Measurements from ENCODE around the gene DTNB. TPM values are rescaled to one million over a fixed set of nuclear protein-coding genes. Genes with fewer than 3 reads are reported as not detected.

Gene DTNB
- total RNA-seq, 2 experiments from 2014 or later = 23.7 to 49.8 TPM

DNA sequence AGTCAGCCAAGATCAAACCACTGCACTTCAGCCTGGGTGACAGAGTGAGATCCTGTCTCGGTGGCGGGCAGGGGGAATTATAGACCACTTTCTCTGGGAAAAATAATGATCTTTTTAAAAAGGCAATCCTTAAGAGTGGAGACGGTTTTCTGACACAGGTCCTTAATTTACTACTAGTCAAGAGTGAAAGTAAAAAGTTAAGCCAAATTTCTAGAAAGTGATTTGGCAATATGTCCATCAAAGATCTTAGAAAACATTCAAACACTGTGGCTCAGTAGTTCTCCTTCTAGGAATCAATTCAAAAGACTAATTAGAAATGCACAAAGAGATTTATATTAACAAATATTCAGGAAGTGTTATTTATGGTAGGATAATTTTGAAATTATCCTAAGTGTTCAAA lies 183.2 kb downstream of the DTNB start:
- Mint-ChIP-seq H3K4me3 (no peak overlapping the region), H3K4me1 (peaks cover 17% of the 10 kb centered on the region), H3K9me3 (ENCODE audit: low read depth) (no peaks in the 10 kb centered on the region), H3K36me3 (no peaks in the 10 kb centered on the region), H3K27me3 (no peaks in the 10 kb centered on the region), H3K27ac (no peak overlapping the region)
- DNase-seq (no peak), ATAC-seq (no peak)
- CTCF ChIA-PET = interaction anchor here (0.8 kb wide), 1 partner anchor 11 kb away, joined by 3 read pairs; no protein-coding TSS in a partner anchor

DNA sequence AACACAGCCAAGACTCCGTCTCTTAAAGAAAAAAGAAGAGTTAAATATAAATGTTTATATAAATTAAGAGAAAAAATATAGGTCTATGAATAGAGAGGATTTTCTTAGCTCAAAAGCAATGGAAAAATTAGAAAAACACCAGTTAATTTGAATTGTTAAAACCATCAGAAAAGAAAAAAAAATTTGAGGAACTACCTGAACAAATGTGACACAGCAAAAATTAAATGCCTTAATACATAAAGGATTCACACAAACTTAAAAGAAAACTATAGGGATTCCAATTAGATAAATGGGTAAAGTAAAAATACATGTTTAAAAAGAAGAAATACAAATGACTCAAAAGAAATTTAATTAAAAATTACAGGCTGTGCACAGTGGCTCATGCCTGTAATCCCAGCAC lies 183.7 kb downstream of the DTNB start:
- peaks cover 17% of the 10 kb centered on the region for H3K4me1 Mint-ChIP-seq
- ATAC-seq = no peak
- DNase-seq = no peak
- no peaks in the 10 kb centered on the region for H3K36me3 Mint-ChIP-seq
- H3K4me3 Mint-ChIP-seq = no peak overlapping the region
- no peak overlapping the region for H3K27ac Mint-ChIP-seq
- no peaks in the 10 kb centered on the region for H3K9me3 Mint-ChIP-seq (ENCODE audit: low read depth)
- CTCF ChIA-PET = no interaction called here
- no peaks in the 10 kb centered on the region for H3K27me3 Mint-ChIP-seq

DNA sequence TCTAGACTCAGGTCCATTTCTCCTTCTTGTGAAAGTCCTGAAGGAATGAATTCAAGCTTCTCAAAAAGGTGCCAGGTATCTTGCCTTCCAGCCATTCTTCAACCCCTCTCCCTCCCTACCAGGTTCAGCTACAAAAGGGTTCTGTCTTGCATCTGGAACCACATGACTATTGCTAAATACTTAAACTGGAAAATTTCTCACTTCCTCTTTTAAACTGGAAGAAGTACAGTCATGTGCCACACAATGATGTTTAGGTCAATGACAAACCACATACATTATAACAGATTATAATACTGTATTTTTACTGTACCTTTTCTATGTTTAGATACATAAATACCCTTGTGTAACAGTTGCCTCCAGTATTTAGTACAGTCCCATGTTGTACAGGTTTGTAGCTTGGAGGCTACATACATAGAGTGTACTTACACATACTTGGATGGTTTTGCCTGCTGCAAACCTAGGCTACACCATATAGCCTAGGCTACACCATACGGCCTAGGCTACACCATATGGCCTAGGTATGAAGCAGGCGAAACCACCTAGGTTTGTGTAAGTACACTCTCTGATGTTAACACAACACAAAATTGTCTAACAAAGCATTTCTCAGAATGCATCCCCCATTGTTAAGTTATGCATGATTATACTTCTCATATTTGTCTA lies 189.6 kb downstream of the DTNB start:
- Mint-ChIP-seq H3K4me1 (peaks cover 7% of the 10 kb centered on the region), H3K27ac (no peak overlapping the region), H3K4me3 (no peak overlapping the region), H3K27me3 (no peaks in the 10 kb centered on the region), H3K36me3 (peaks cover 1% of the 10 kb centered on the region), H3K9me3 (ENCODE audit: low read depth) (no peaks in the 10 kb centered on the region)
- CTCF ChIA-PET = interaction anchor here (1.1 kb wide), 1 partner anchor 107 kb away, joined by 3 read pairs; no protein-coding TSS in a partner anchor
- DNase-seq = no peak
- peak; percentile 20 for ATAC-seq

DNA sequence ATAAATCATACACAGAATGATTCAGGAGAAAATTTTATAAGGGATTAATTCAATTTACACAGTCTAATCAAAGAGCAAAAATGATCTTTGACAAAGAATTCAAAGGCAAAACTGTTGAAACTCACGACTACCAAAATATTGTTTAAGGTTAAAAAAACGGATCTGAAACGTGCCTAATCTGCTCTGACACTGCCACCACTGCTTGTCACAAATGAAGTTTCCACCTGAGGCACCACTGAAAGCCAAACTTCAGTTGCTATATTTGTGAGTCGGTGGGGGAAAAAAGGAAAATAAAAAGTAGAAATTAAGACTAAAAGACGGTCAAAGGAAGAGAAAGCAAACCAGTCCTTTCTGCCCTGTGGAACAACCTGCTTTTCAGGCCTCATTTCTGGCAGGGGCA lies 191.0 kb downstream of the DTNB start:
- H3K9me3 Mint-ChIP-seq (ENCODE audit: low read depth) = no peaks in the 10 kb centered on the region
- H3K36me3 Mint-ChIP-seq = peaks cover 5% of the 10 kb centered on the region
- no peak for DNase-seq
- CTCF ChIA-PET = no interaction called here
- no peak overlapping the region for H3K27ac Mint-ChIP-seq
- no peaks in the 10 kb centered on the region for H3K27me3 Mint-ChIP-seq
- peaks cover 7% of the 10 kb centered on the region for H3K4me1 Mint-ChIP-seq
- ATAC-seq = no peak
- no peak overlapping the region for H3K4me3 Mint-ChIP-seq

DNA sequence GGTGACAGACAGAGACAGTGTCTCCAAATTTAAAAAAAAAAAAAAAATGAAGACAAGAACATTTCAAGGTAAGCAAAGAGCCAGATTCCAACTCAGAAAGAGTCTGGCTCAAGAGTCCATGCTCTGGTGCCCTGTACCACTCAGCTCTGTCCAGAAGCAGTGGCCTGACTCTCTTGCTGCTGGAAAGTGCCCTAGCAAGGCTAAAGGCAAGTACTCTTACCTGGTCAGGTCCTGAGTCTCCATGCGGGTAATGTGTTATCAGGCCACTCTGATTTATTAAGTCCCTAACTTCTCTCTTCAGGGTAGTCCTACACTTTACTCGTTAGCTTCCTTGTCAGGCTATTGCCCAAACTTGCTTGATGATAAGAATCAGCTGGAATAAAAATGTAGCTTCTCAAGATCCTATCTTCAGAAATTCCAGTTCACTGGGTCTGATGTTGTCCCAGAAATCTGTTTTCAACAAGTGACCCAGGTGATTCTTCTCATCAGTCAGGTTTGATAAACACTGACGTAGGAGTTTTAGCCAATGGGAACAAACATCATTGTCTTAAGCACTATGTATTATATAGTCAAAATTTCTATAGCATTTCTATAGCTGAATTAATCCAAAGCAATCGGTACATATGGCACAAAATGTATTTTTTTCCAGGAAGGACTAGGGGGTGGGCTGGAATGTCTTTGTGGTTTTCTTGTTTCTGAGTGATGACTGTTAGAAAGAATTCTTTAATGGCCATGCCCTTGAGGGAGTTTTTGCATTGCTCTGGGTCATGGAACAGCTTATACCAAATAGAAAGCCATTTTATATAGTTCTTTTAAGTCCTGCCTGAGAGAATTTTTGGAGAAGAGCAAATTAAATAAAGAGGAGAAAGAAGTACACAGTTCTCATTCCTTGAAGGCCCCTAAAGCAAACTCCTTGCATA lies 191.7 kb downstream of the DTNB start:
- H3K27me3 Mint-ChIP-seq = no peaks in the 10 kb centered on the region
- DNase-seq (no peak), ATAC-seq (no peak)
- H3K4me1 Mint-ChIP-seq = peaks cover 7% of the 10 kb centered on the region
- H3K9me3 Mint-ChIP-seq (ENCODE audit: low read depth) = no peaks in the 10 kb centered on the region
- H3K27ac Mint-ChIP-seq = no peak overlapping the region
- CTCF ChIA-PET = interaction anchor here (0.6 kb wide), 1 partner anchor 28 kb away, joined by 3 read pairs; no protein-coding TSS in a partner anchor
- peaks cover 5% of the 10 kb centered on the region for H3K36me3 Mint-ChIP-seq
- H3K4me3 Mint-ChIP-seq = no peak overlapping the region

DNA sequence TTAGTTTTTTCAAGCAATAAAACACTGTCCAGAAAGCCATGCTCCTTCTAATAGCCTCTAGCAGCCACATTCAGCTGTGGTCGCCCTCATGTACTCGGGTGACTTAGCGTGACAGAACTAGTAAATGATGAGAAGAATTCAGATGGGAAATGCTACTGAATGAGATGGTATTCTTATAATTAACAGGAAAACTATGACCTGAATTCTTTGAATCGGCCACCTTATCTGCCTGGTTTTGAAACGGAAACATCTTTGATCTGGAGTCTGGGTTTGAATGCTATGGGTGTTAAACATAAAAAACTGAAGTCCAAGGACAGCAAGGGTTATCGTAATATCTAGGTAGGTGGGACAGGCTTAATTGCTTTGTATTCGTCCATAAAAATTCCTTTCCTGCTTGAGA lies 192.8 kb downstream of the DTNB start:
- ATAC-seq (no peak), DNase-seq (no peak)
- no peaks in the 10 kb centered on the region for H3K27me3 Mint-ChIP-seq
- H3K9me3 Mint-ChIP-seq (ENCODE audit: low read depth) = peaks cover 2% of the 10 kb centered on the region
- no peak overlapping the region for H3K27ac Mint-ChIP-seq
- peaks cover 11% of the 10 kb centered on the region for H3K36me3 Mint-ChIP-seq
- H3K4me3 Mint-ChIP-seq = no peak overlapping the region
- H3K4me1 Mint-ChIP-seq = peaks cover 7% of the 10 kb centered on the region
- CTCF ChIA-PET = no interaction called here

DNA sequence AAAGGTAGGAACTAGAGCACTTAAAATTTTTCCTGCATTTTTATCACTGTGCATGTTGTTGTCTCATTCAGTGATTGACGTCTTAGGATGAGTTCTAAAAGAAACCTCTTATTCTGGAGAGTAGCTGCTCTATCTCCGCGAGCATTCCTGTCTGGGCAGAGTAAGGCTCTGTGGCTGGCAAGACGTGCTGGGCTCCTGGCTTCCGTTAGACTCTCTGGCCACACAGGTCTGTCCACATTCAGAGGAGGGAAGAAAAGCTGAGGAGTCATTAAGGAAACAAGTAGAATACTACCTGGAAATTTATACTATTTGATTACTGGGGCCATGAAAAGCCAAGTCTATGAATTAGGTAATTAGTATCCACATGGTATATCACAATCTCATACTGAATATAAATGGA lies 193.6 kb downstream of the DTNB start:
- Mint-ChIP-seq H3K27ac (no peak overlapping the region), H3K4me1 (peaks cover 7% of the 10 kb centered on the region), H3K36me3 (peaks cover 18% of the 10 kb centered on the region), H3K4me3 (no peak overlapping the region), H3K9me3 (ENCODE audit: low read depth) (peaks cover 6% of the 10 kb centered on the region), H3K27me3 (no peaks in the 10 kb centered on the region)
- DNase-seq (no peak), ATAC-seq (no peak)
- CTCF ChIA-PET = no interaction called here

DNA sequence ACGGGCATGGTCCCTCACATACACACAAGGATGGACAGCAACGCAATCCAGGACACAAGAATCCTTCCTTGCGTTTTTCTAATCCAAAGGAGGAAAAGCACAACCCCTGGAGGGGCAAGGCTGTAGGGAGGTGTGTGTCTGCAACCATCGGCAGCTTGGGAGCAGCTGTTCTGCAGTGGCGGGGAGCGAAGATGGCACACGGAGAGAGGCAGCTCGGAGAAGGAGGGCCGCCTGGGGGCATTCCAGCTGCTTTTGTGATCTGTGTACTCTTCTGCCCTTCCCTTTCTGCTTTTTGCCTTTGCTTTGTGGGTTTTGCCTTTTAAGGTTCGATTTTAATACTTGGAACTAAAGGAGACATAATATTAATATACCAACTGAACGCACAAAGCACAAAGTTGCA lies 194.6 kb downstream of the DTNB start:
- no peak for ATAC-seq
- Mint-ChIP-seq H3K4me3 (no peak overlapping the region), H3K4me1 (peaks cover 7% of the 10 kb centered on the region), H3K27ac (no peak overlapping the region), H3K9me3 (ENCODE audit: low read depth) (peaks cover 6% of the 10 kb centered on the region), H3K36me3 (peaks cover 19% of the 10 kb centered on the region), H3K27me3 (no peaks in the 10 kb centered on the region)
- DNase-seq = no peak
- CTCF ChIA-PET = interaction anchor here (0.9 kb wide), 1 partner anchor 12 kb away, joined by 3 read pairs; no protein-coding TSS in a partner anchor

DNA sequence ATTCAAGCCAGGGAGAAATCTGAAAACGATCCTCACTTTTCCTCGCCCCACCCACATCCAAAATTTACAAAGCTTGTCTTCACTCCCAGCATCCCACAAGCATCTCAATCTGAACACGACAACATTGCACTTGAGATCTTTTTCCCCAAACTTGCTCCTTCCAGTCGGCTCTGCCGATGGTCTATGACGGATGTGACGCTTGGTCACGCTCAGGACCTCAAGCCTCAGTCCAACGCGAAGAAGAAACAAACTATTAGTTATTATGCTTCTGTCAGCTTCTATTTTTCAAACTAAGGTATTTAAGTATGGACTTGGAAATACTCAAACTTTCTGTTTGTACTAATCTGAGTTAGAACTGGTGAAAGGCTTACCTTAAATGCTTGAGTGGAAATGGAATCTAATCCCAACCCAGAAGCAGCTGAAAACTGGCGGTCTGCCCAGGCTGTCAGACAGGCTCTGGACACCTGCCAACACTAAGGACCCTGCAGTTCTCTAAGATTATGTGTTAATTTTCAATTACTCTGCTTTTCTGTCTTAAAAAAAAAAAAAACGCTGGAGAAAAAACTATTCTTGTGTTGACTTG lies 199.5 kb downstream of the DTNB start:
- Mint-ChIP-seq H3K27ac (no peak overlapping the region), H3K4me1 (no peaks in the 10 kb centered on the region), H3K4me3 (no peak overlapping the region), H3K27me3 (no peaks in the 10 kb centered on the region), H3K36me3 (peaks cover 22% of the 10 kb centered on the region), H3K9me3 (ENCODE audit: low read depth) (peaks cover 6% of the 10 kb centered on the region)
- ATAC-seq (no peak), DNase-seq (no peak)
- CTCF ChIA-PET = no interaction called here

DNA sequence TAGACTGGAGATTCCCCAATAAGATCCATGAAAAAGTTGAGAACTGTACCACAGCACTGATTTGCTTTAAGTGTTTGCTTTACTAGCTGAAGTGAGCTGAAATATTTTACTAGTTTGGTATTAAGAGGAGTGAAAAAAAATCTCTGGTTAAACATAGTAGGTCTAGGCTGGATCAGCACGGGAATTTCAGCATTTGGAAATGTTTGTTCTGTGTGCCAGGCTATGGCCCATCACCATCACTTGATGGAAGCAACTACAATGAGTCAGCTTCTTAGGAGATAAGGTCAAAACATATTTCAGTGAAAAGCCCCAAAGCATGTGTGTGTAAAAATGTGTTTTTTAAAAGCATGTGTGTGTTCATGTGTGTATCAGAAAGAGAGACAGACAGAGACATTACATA lies 200.2 kb downstream of the DTNB start:
- Mint-ChIP-seq H3K36me3 (peaks cover 21% of the 10 kb centered on the region), H3K9me3 (ENCODE audit: low read depth) (peaks cover 6% of the 10 kb centered on the region), H3K4me1 (no peaks in the 10 kb centered on the region), H3K27me3 (no peaks in the 10 kb centered on the region), H3K27ac (no peak overlapping the region), H3K4me3 (no peak overlapping the region)
- ATAC-seq (no peak), DNase-seq (no peak)
- CTCF ChIA-PET = no interaction called here

DNA sequence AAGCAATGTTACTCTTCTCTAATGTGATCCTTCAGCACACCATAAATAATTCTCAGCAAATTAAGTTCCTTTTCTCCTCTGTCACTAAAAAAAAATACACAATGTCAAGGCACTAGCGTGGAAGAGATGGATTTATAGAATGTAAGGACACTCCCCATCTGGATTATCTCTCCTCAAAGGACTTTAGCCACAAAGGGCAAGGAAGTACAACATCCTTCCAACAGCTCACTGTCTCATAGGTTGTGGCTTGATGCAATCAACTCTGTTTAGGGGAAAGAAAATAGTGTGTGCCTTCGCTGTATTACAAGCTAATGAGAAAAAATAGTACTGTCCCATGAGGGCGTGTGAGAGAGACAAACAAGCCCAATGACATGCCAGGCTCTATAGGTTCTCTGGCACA lies 202.6 kb downstream of the DTNB start:
- Mint-ChIP-seq H3K36me3 (peaks cover 14% of the 10 kb centered on the region), H3K4me3 (no peak overlapping the region), H3K4me1 (no peaks in the 10 kb centered on the region), H3K9me3 (ENCODE audit: low read depth) (peaks cover 6% of the 10 kb centered on the region), H3K27ac (no peak overlapping the region), H3K27me3 (no peaks in the 10 kb centered on the region)
- no peak for DNase-seq
- ATAC-seq = no peak
- CTCF ChIA-PET = no interaction called here

DNA sequence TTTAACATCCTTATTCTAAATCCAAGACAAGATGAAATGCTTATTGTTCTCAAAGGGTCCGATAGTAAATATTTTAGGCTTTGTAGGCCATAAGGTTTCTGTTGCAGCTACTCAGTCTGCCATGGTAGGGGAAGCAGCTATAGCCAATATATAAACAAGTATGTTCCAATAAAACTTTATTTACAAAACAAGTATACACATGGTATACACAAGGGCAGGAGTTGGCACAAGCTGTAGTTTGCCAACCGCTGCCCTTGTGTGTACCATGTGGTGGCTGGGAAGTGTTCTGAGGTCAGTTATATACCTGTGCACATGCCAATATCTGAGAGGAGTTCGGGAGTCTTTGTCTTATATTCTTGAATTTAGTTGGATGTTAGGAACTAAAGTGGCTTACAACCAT lies 205.6 kb downstream of the DTNB start:
- peaks cover 5% of the 10 kb centered on the region for H3K36me3 Mint-ChIP-seq
- H3K4me1 Mint-ChIP-seq = no peaks in the 10 kb centered on the region
- CTCF ChIA-PET = interaction anchor here (1.8 kb wide), 1 partner anchor 14 kb away, joined by 4 read pairs; no protein-coding TSS in a partner anchor
- ATAC-seq = no peak
- H3K27me3 Mint-ChIP-seq = no peaks in the 10 kb centered on the region
- no peak for DNase-seq
- no peak overlapping the region for H3K4me3 Mint-ChIP-seq
- H3K9me3 Mint-ChIP-seq (ENCODE audit: low read depth) = peaks cover 4% of the 10 kb centered on the region
- H3K27ac Mint-ChIP-seq = no peak overlapping the region

DNA sequence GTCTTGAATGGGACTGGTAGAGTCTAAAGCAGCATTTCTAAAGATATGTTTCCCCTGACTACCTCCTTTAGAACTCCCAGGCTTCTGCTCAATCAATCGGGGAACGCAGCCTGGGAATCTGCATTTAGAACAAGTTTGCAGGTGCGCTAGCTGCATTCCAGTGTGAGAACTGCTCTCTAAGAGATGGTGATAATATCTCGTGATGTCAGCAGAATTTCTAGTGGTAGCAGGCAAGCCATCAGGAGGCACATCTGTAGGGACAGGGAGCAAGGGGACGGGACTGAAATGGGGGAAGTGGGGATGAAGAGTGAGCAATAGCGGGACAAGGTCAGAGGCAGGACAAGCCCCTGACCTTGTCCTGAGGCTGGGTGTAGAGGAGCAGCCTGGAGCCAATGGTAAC lies 211.4 kb downstream of the DTNB start:
- H3K27me3 Mint-ChIP-seq = no peaks in the 10 kb centered on the region
- DNase-seq = no peak
- H3K4me1 Mint-ChIP-seq = peaks cover 2% of the 10 kb centered on the region
- H3K4me3 Mint-ChIP-seq = no peak overlapping the region
- no peak overlapping the region for H3K27ac Mint-ChIP-seq
- H3K9me3 Mint-ChIP-seq (ENCODE audit: low read depth) = peaks cover 4% of the 10 kb centered on the region
- CTCF ChIA-PET = no interaction called here
- ATAC-seq = no peak
- H3K36me3 Mint-ChIP-seq = peaks cover 5% of the 10 kb centered on the region

Measured in activated CD8-positive, alpha-beta memory T cell treated with anti-CD3 and anti-CD28 coated beads, Interleukin-2, amount 10 ng/mL, durations not matched to agents 7 days and 5 days (primary cell).